BLaER1 treated with 17β-estradiol and CSF1 and Interleukin-3, amounts not matched to agents 10 nM and 100 nM (cell line): ENCODE data around the gene CACNA2D3.
"Not testable (repeated sequence)": the region's sequence is repeated elsewhere in the genome, so short reads cannot be mapped to it uniquely, and the experiment has no call there.

Experiments used
- H3K27ac ChIP-seq, 11 experiments: shearing (Covaris generic); formaldehyde crosslinking; 2 replicates each; pipeline ENCODE4 v1.8.1; 2022
- H3K27me3 ChIP-seq, 11 experiments: shearing (Covaris generic); formaldehyde crosslinking; 2 replicates each; pipeline ENCODE4 v1.8.1; 2022
- H3K36me3 ChIP-seq, 11 experiments: shearing (Covaris generic); formaldehyde crosslinking; 2 replicates each; pipeline ENCODE4 v1.8.1; 2022
- H3K4me1 ChIP-seq, 10 experiments: shearing (Covaris generic); formaldehyde crosslinking; 2 replicates each; pipeline ENCODE4 v1.8.1; 2022
- H3K4me2 ChIP-seq, 11 experiments: shearing (Covaris generic); formaldehyde crosslinking; 2 replicates each; pipeline ENCODE4 v1.8.1; 2022
- H3K4me3 ChIP-seq, 10 experiments: shearing (Covaris generic); formaldehyde crosslinking; 2 replicates each; pipeline ENCODE4 v1.8.1; 2022
- H3K9ac ChIP-seq, 11 experiments: shearing (Covaris generic); formaldehyde crosslinking; 2 replicates each; pipeline ENCODE4 v1.8.1; 2022
- H3K9me3 ChIP-seq, 11 experiments: shearing (Covaris generic); formaldehyde crosslinking; replicated peaks in 1 of 11; 2 replicates each; pipeline ENCODE4 v1.8.1; 2022
- H4K20me1 ChIP-seq, 11 experiments: shearing (Covaris generic); formaldehyde crosslinking; 2 replicates each; pipeline ENCODE4 v1.8.1; 2022
- Cebpa-rat ChIP-seq, 11 experiments: shearing (Covaris generic); IDR thresholded peaks; 2 replicates each; pipeline ENCODE4 v1.8.1; 2022

Gene CACNA2D3

DNA sequence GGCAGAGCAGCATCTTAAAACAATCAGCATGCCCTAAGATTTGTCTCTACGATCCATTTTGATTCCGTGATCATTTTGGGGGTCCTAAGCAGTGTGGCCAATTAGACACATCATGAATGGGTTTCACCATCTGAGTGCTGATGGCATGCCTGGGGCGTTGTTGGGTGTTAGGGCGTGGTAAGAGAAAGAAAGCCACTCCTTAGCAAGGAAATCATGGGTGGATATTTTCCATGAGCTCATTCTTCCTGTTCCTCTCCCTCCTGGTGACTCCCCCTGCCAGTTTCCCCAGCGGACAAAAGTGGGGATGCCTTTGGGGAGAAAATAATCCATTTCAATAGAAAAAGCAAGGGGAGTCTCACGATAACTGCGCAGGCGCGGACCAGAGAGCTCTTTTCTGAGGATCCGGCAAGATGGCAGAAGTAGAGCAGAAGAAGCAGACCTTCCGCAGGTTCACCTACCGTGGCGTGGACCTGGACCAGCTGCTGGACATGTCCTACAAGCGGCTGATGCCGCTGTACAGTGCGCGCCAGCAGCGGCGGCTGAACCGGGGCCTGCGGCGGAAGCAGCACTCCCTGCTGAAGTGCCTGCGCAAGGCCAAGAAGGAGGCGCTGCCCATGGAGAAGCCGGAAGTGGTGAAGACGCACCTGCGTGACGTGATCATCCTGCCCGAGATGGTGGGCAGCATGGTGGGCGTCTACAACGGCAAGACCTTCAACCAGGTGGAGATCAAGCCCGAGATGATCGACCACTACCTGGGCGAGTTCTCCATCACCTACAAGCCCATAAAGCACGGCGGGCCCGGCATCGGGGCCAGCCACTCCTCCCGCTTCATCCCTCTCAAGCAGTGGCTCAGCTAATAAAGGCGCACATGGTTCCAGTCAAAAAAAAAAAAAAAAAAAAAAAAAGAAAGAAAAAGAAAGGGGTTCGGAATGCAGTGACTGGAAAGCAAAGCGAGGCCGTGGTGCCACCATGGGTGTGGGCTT, 503.7 kb downstream of the CACNA2D3 start:
- peaks cover 0 to 13% (median 0%) of the 10 kb centered on the region in 11 experiments; a peak in 3 of 22 replicates for H3K9me3 ChIP-seq
- H3K27me3 ChIP-seq: no peaks in the 10 kb centered on the region
- no peaks in the 10 kb centered on the region; a peak in 1 of 22 replicates for H3K36me3 ChIP-seq
- no peak overlapping the region for H3K4me3 ChIP-seq
- no peaks in the 10 kb centered on the region for H4K20me1 ChIP-seq
- no peak for TF ChIP-seq Cebpa-rat (IDR thresholded peaks at IDR 0.05)
- no peak overlapping the region for H3K4me2 ChIP-seq
- H3K4me1 ChIP-seq: no peaks in the 10 kb centered on the region
- no peak overlapping the region for H3K9ac ChIP-seq
- H3K27ac ChIP-seq: no peak overlapping the region

DNA sequence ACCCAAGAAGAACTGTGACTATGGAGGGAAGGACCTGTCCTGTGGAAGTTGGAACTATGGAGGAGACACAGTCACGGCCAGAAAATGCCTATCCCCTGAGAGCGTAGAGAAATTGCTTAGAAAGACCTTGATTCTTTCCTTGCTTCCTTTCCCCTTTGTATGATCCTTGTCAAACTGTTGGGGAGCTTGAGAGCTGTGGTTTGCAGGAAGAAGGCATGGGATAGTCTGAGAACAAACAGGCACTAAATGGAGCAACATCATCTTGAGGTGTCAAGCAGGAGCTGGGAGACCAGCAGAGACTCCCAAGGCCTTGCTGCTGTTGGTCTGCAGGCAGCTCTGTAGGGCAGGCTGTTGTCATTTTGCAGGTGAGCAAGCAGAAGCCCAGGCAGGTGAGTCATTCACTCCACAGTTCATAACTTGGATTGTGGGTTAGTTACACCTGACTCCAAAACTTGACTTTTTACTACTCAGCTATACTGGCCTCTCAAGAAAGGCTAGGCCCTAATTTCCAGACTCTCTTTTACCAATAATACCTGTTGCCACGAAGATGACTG, 506.6 kb downstream of the CACNA2D3 start:
- Histone ChIP-seq H3K4me1 (no peaks in the 10 kb centered on the region), H3K9me3 (peaks cover 0 to 13% (median 0%) of the 10 kb centered on the region in 11 experiments; a peak in 3 of 22 replicates), H3K27me3 (no peaks in the 10 kb centered on the region), H3K4me2 (no peak overlapping the region), H3K27ac (no peak overlapping the region), H3K36me3 (no peaks in the 10 kb centered on the region; a peak in 1 of 22 replicates), H3K9ac (no peak overlapping the region), H3K4me3 (no peak overlapping the region), H4K20me1 (no peaks in the 10 kb centered on the region)
- no peak for TF ChIP-seq Cebpa-rat (IDR thresholded peaks at IDR 0.05)

DNA sequence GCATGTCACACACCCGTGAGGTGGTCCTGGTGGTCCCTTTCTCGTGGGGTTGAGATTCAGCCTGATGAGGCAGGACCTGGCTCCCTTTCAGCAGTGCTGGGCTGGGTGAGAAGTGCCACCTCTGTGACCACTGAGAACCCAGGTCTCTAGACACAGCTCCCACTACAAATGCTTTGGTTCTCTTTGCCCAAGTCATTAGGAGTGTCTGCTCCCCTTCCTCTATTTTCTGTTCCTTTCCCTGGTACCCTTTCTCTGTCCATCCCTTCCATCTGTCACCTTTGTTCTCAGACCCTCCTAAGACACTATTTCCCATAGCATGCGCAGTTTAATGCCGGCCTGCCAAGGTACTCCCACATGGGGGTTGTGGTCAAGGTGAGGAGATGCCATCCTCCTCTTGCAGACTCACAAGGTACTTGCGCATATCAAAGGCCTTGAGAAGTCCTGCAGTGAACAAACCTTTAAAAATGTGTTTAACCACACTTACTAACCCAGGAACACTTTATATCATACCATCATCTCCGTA, 507.8 kb downstream of the CACNA2D3 start:
- Histone ChIP-seq H3K9ac (no peak overlapping the region), H3K9me3 (peaks cover 0 to 13% (median 0%) of the 10 kb centered on the region in 11 experiments; a peak in 3 of 22 replicates), H3K4me1 (no peaks in the 10 kb centered on the region), H3K27me3 (no peaks in the 10 kb centered on the region), H4K20me1 (no peaks in the 10 kb centered on the region), H3K36me3 (no peaks in the 10 kb centered on the region; a peak in 1 of 22 replicates), H3K4me2 (no peak overlapping the region), H3K27ac (no peak overlapping the region), H3K4me3 (no peak overlapping the region)
- no peak for TF ChIP-seq Cebpa-rat (IDR thresholded peaks at IDR 0.05)

DNA sequence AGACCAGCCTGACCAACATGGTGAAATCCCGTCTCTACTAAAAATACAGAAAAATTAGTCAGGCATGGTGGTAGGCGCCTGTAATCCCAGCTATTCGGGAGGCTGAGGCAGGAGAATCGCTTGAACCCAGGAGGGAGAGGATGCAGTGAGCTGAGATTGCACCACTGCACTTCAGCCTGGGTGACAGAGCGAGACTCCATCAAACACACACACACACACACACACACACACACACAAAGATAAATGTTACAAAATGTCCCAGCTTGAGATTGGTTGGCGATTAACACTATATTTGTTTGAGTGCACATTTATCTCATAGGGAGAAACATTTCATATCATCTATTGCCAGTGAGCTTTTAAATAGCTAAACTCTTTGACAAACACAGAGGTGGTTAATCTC, 508.6 kb downstream of the CACNA2D3 start:
- not testable (repeated sequence) for H3K4me3 ChIP-seq, H3K36me3 ChIP-seq, H3K27me3 ChIP-seq, H4K20me1 ChIP-seq, H3K4me2 ChIP-seq, H3K4me1 ChIP-seq, H3K27ac ChIP-seq, H3K9me3 ChIP-seq, H3K9ac ChIP-seq

DNA sequence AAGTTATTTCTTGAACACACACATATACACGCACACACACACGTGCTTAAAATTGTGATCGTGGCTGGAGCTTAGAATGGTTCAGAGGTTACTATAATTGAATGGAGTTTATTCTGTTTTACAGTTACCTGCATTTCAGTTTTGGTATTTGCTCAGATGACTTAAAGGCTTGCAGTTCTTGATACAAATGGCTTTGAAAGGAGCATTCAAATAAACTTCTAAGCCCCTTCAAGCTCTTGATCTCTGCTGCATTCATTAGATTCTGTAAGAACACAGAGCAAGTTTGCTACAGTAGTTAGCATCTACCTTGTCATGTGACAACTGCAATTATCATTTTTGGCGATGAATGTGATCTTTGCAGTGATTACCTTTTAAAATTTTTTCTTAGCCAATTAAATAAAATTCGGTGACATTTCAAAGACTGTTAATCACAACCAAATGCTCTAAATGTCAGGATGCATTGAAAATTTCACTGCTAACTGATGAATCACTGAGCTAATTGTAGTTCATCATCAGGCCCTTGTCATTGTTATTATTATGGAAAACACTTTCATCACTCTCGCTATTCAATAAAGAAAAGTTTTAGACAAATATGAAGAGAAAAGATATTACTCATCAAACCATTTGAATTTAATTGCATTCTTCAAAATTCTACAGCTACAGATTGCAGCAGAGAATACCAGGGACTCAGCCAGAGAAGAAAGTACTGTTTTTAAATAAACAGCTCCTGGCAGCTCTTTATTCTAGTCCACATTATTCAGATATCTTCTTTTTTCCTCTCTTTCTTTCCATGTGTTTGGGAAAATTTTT, 509.4 kb downstream of the CACNA2D3 start:
- H3K9ac ChIP-seq: no peak overlapping the region
- no peaks in the 10 kb centered on the region; a peak in 1 of 22 replicates for H3K36me3 ChIP-seq
- H3K4me3 ChIP-seq: no peak overlapping the region
- H3K4me2 ChIP-seq: no peak overlapping the region
- TF ChIP-seq Cebpa-rat (IDR thresholded peaks at IDR 0.05): no peak
- H3K9me3 ChIP-seq: no peaks in the 10 kb centered on the region
- H4K20me1 ChIP-seq: no peaks in the 10 kb centered on the region
- H3K27me3 ChIP-seq: no peaks in the 10 kb centered on the region
- H3K27ac ChIP-seq: no peak overlapping the region
- no peaks in the 10 kb centered on the region for H3K4me1 ChIP-seq

GRCh38 chr3:54632326-54632665, 509.9 kb downstream of the CACNA2D3 start:
- H3K4me3 ChIP-seq: no peak overlapping the region
- no peaks in the 10 kb centered on the region for H3K4me1 ChIP-seq
- no peaks in the 10 kb centered on the region; a peak in 1 of 22 replicates for H3K36me3 ChIP-seq
- H3K9ac ChIP-seq: no peak overlapping the region
- no peaks in the 10 kb centered on the region for H3K27me3 ChIP-seq
- H3K4me2 ChIP-seq: no peak overlapping the region
- H4K20me1 ChIP-seq: no peaks in the 10 kb centered on the region
- H3K9me3 ChIP-seq: no peaks in the 10 kb centered on the region
- no peak overlapping the region for H3K27ac ChIP-seq
- TF ChIP-seq Cebpa-rat (IDR thresholded peaks at IDR 0.05): no peak

GRCh38 chr3:54632834-54633233, 510.5 kb downstream of the CACNA2D3 start:
- Histone ChIP-seq H3K4me2 (no peak overlapping the region), H3K4me1 (no peaks in the 10 kb centered on the region), H4K20me1 (no peaks in the 10 kb centered on the region), H3K27me3 (no peaks in the 10 kb centered on the region), H3K9ac (no peak overlapping the region), H3K27ac (no peak overlapping the region), H3K9me3 (no peaks in the 10 kb centered on the region), H3K4me3 (no peak overlapping the region), H3K36me3 (no peaks in the 10 kb centered on the region; a peak in 1 of 22 replicates)
- TF ChIP-seq Cebpa-rat (IDR thresholded peaks at IDR 0.05): no peak

- no peaks in the 10 kb centered on the region for H3K9me3 ChIP-seq
- no peaks in the 10 kb centered on the region for H3K4me1 ChIP-seq
- no peak overlapping the region for H3K9ac ChIP-seq
- H3K27me3 ChIP-seq: no peaks in the 10 kb centered on the region
- no peak overlapping the region for H3K27ac ChIP-seq
- H4K20me1 ChIP-seq: no peaks in the 10 kb centered on the region
- H3K4me2 ChIP-seq: no peak overlapping the region
- no peaks in the 10 kb centered on the region; a peak in 1 of 22 replicates for H3K36me3 ChIP-seq
- no peak for TF ChIP-seq Cebpa-rat (IDR thresholded peaks at IDR 0.05)
- H3K4me3 ChIP-seq: no peak overlapping the region
These were observed 511.2 kb downstream of the CACNA2D3 start for GRCh38 chr3:54633444-54634121.

DNA sequence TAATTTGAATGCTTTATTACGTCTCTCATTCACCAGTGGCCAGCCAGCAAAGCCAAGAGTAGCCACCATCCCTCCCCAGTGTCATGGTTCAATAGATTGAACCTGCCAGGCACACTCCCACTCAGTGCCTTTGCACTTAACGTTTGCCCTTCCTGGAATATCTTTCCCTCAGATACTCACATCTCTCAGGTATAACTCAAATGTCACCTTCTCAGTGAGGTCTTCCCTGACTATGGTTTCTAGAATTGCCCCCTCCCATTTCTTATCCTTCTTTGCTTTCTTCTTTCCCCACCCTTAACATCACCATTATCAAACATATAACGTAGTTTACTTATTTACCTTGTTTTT, 511.7 kb downstream of the CACNA2D3 start:
- H3K9me3 ChIP-seq: no peaks in the 10 kb centered on the region
- no peak overlapping the region for H3K4me2 ChIP-seq
- no peak overlapping the region for H3K4me3 ChIP-seq
- TF ChIP-seq Cebpa-rat (IDR thresholded peaks at IDR 0.05): no peak
- H3K27me3 ChIP-seq: no peaks in the 10 kb centered on the region
- no peaks in the 10 kb centered on the region for H3K4me1 ChIP-seq
- no peak overlapping the region for H3K27ac ChIP-seq
- H4K20me1 ChIP-seq: no peaks in the 10 kb centered on the region
- H3K36me3 ChIP-seq: no peaks in the 10 kb centered on the region; a peak in 1 of 22 replicates
- H3K9ac ChIP-seq: no peak overlapping the region

- not testable (repeated sequence) for H3K36me3 ChIP-seq, H3K9me3 ChIP-seq, H3K9ac ChIP-seq, H3K4me2 ChIP-seq, H3K4me1 ChIP-seq, H3K27me3 ChIP-seq, H3K4me3 ChIP-seq, H4K20me1 ChIP-seq, H3K27ac ChIP-seq
These were observed 517.5 kb downstream of the CACNA2D3 start for GRCh38 chr3:54639790-54640372.
